Caco-2 (cell line): ENCODE data around the gene CUL3. TPM values are rescaled to one million over a fixed set of nuclear protein-coding genes. Genes with fewer than 3 reads are reported as not detected.

Experiments
- BruUV-seq: library from RNA; stranded (reverse); fragments of 400-500 nt; replicated peaks from 2 replicates; lab custom pipeline; 2021; lab: Mats Ljungman, UMichigan
- CTCF ChIA-PET: fragments of 300-600 bp; sonication (Branson Sonifier 250); formaldehyde crosslinking; loops from one replicate; lab custom pipeline; 2022; ENCODE audit warnings: antibody characterized with exemption; lab: Charles Lee
- POLR2A ChIA-PET: fragments of 300-600 bp; sonication (Branson Sonifier 250); formaldehyde crosslinking; loops from one replicate; lab custom pipeline; 2022; ENCODE audit warnings: antibody characterized with exemption; lab: Charles Lee
- DNase-seq, 2 experiments: peaks; one replicate each; pipeline versions ENCODE4 v3.0.0 to v3.0.0-alpha.2; 2020 to 2022
- H3K27me3 ChIP-seq: replicated peaks from 2 replicates; pipeline ENCODE4 v1.6.0; 2011; ENCODE audit warnings: low read length; ENCODE audit not compliant: control insufficient read depth, insufficient read depth
- H3K36me3 ChIP-seq: 2 replicates; pipeline ENCODE4 v1.5.1; 2011; ENCODE audit warnings: low read length; ENCODE audit not compliant: control insufficient read depth, insufficient read depth
- H3K4me1 ChIP-seq: fragments of 250-450 bp; sonication (Bioruptor Pico); 2 replicates; pipeline ENCODE4 v1.5.1; 2020; ENCODE audit warnings: mild to moderate bottlenecking
- H3K4me3 ChIP-seq: 2 replicates; pipeline ENCODE4 v1.5.1; 2011; ENCODE audit warnings: low read depth, mild to moderate bottlenecking, control low read depth, low read length
- H3K9me3 ChIP-seq: fragments of 250-450 bp; sonication (Bioruptor Pico); 2 replicates; pipeline ENCODE4 v1.5.1; 2020; ENCODE audit warnings: mild to moderate bottlenecking, moderate library complexity
- H3K27ac Mint-ChIP-seq: one replicate; pipeline ENCODE4 v1.8.0; 2022; ENCODE audit warnings: mixed read lengths; ENCODE audit not compliant: unreplicated experiment
- H3K27me3 Mint-ChIP-seq: one replicate; pipeline ENCODE4 v1.8.0; 2022; ENCODE audit warnings: mixed read lengths; ENCODE audit not compliant: insufficient read depth, unreplicated experiment
- H3K36me3 Mint-ChIP-seq: one replicate; pipeline ENCODE4 v1.8.0; 2022; ENCODE audit warnings: mild to moderate bottlenecking, mixed read lengths; ENCODE audit not compliant: insufficient read depth, unreplicated experiment
- H3K4me1 Mint-ChIP-seq: one replicate; pipeline ENCODE4 v1.8.0; 2022; ENCODE audit warnings: low read depth, mixed read lengths; ENCODE audit not compliant: unreplicated experiment
- H3K4me3 Mint-ChIP-seq: one replicate; pipeline ENCODE4 v1.8.0; 2022; ENCODE audit warnings: mild to moderate bottlenecking, moderate library complexity, mixed read lengths; ENCODE audit not compliant: unreplicated experiment
- H3K9me3 Mint-ChIP-seq: one replicate; pipeline ENCODE4 v1.8.0; 2022; ENCODE audit warnings: mixed read lengths; ENCODE audit not compliant: unreplicated experiment
- intact Hi-C: fragments of 100-400 bp; cut with micrococcal nuclease; formaldehyde crosslinking; loops from one replicate; pipeline ENCODE4 v1.10.0; 2022; ENCODE audit not compliant: unreplicated experiment
- total RNA-seq: library from RNA; stranded (reverse); gene quantifications from 2 replicates; pipeline ENCODE4 v1.2.3, GENCODE V29; 2022
- TF ChIP-seq, protein P1 (sequence below), 2 experiments: fragments of 200-600 bp in 1 of 2; IDR thresholded peaks; 1 replicate in 1 of 2; 2 replicates in 1 of 2; pipeline versions ENCODE4 v1.5.1 to v1.8.0; 2011 to 2022; ENCODE audit warnings: antibody characterized with exemption in 1 of 2, control low read depth in 1 of 2, inconsistent platforms in 1 of 2, low read depth in 1 of 2, low read length in 1 of 2, mild to moderate bottlenecking in 1 of 2, moderate library complexity in 1 of 2; ENCODE audit not compliant: insufficient read depth in 1 of 2, severe bottlenecking in 1 of 2, unreplicated experiment in 1 of 2

The CUL3 gene
- total RNA-seq, 1 experiment from 2014 or later: 66.3 TPM

DNA sequence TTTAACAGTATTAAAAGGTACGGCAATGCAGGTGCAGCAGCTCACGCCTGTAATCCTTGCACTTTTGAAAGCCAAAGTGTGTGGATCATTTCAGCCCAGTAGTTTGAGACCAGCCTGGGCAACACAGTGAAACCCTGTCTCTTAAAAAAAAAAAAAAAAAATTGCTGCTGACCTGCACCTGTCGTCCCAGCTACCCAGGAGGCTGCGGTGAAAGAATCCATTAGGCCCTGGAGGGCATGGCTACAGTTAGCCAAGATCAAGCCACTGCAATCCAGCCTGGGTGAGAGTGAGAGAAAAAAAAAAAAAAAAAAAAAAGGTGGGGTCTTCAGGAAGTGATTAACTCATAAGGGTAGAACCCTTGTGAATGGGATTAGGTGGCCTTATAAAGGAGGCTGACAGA lies 12.8 kb downstream of the CUL3 start:
- Histone ChIP-seq H3K36me3 (no peaks in the 10 kb centered on the region), H3K27me3 (no peaks in the 10 kb centered on the region), H3K9me3 (no peaks in the 10 kb centered on the region; the same call in 1 of the 2 replicates), H3K4me1 (peaks cover 12% of the 10 kb centered on the region), H3K4me3 (no peak overlapping the region)
- intact Hi-C loops: no loop called here
- Mint-ChIP-seq H3K36me3 (no peaks in the 10 kb centered on the region), H3K4me1 (peaks cover 30% of the 10 kb centered on the region), H3K4me3 (no peak overlapping the region), H3K27me3 (no peaks in the 10 kb centered on the region), H3K9me3 (no peaks in the 10 kb centered on the region), H3K27ac (no peak overlapping the region)
- TF ChIP-seq, protein P1, sequence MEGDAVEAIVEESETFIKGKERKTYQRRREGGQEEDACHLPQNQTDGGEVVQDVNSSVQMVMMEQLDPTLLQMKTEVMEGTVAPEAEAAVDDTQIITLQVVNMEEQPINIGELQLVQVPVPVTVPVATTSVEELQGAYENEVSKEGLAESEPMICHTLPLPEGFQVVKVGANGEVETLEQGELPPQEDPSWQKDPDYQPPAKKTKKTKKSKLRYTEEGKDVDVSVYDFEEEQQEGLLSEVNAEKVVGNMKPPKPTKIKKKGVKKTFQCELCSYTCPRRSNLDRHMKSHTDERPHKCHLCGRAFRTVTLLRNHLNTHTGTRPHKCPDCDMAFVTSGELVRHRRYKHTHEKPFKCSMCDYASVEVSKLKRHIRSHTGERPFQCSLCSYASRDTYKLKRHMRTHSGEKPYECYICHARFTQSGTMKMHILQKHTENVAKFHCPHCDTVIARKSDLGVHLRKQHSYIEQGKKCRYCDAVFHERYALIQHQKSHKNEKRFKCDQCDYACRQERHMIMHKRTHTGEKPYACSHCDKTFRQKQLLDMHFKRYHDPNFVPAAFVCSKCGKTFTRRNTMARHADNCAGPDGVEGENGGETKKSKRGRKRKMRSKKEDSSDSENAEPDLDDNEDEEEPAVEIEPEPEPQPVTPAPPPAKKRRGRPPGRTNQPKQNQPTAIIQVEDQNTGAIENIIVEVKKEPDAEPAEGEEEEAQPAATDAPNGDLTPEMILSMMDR (IDR thresholded peaks at IDR 0.05; ENCODE audit: insufficient read depth in 1 of 2, low read depth in 1 of 2, low read length in 1 of 2, severe bottlenecking in 1 of 2, unreplicated experiment in 1 of 2): no peak
- DNase-seq: no peak
- no TSS peak for BruUV-seq
- POLR2A ChIA-PET: interaction anchor here (0.6 kb wide), 1 partner anchor 10 kb away, joined by 4 read pairs; no protein-coding TSS in a partner anchor
- CTCF ChIA-PET: no interaction called here

- H3K27me3 Mint-ChIP-seq: no peaks in the 10 kb centered on the region
- no peaks in the 10 kb centered on the region for H3K36me3 ChIP-seq
- H3K4me1 ChIP-seq: peaks cover 6% of the 10 kb centered on the region; the same call in 1 of the 2 replicates
- H3K4me1 Mint-ChIP-seq: peaks cover 26% of the 10 kb centered on the region
- BruUV-seq: no TSS peak
- no peak overlapping the region for H3K4me3 ChIP-seq
- no peaks in the 10 kb centered on the region for H3K27me3 ChIP-seq
- H3K36me3 Mint-ChIP-seq: peaks cover 8% of the 10 kb centered on the region
- intact Hi-C loops: no loop called here
- TF ChIP-seq, protein P1 (IDR thresholded peaks at IDR 0.05; ENCODE audit: insufficient read depth in 1 of 2, low read depth in 1 of 2, low read length in 1 of 2, severe bottlenecking in 1 of 2, unreplicated experiment in 1 of 2): no peak
- H3K9me3 ChIP-seq: no peaks in the 10 kb centered on the region; the same call in 1 of the 2 replicates
- H3K27ac Mint-ChIP-seq: no peak overlapping the region
- POLR2A ChIA-PET: no interaction called here
- H3K4me3 Mint-ChIP-seq: no peak overlapping the region
- no peaks in the 10 kb centered on the region for H3K9me3 Mint-ChIP-seq
- DNase-seq: no peak
- CTCF ChIA-PET: no interaction called here
Measured at GRCh38 chr2:224570328-224570993, 14.7 kb downstream of the CUL3 start.

DNA sequence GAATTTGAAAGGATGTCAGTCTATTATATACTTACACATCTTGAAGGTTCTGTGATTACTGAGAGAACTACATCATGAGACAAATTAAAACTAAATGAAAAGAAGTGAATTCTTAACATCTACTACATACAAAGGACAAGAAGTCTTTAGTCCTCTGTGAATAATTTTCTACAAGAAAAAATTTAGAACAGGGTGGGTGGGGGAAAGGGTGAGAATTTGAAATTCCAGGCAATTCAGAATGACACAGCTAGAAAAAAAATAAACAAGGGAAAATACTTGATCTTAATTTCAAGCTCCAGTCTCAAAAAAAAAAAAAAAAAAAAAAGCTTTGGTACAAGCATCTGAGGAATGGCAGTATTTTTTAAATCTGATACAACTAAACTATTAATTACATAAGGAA lies 15.5 kb downstream of the CUL3 start:
- TF ChIP-seq, protein P1 (IDR thresholded peaks at IDR 0.05; ENCODE audit: insufficient read depth in 1 of 2, low read depth in 1 of 2, low read length in 1 of 2, severe bottlenecking in 1 of 2, unreplicated experiment in 1 of 2): no peak
- Histone ChIP-seq H3K36me3 (no peaks in the 10 kb centered on the region), H3K4me1 (no peaks in the 10 kb centered on the region), H3K9me3 (no peaks in the 10 kb centered on the region; the same call in 1 of the 2 replicates), H3K4me3 (no peak overlapping the region), H3K27me3 (no peaks in the 10 kb centered on the region)
- ChIA-PET CTCF (no interaction called here), POLR2A (no interaction called here)
- H3K36me3 Mint-ChIP-seq: peaks cover 10% of the 10 kb centered on the region
- intact Hi-C loops: no loop called here
- no peak overlapping the region for H3K27ac Mint-ChIP-seq
- no peak overlapping the region for H3K4me3 Mint-ChIP-seq
- no peak for DNase-seq
- no TSS peak for BruUV-seq
- no peaks in the 10 kb centered on the region for H3K27me3 Mint-ChIP-seq
- H3K9me3 Mint-ChIP-seq: no peaks in the 10 kb centered on the region
- peaks cover 20% of the 10 kb centered on the region for H3K4me1 Mint-ChIP-seq
